GM12801 (cell line): ENCODE results near the gene SMIM36.

Experiments used
- CTCF ChIP-seq: IDR thresholded peaks from one replicate; pipeline ENCODE4 v1.5.1; 2011; ENCODE audit warnings: control low read depth; ENCODE audit not compliant: insufficient read length; ENCODE audit errors: extremely low read depth

The SMIM36 gene

GRCh38 chr17:55402374-55402773 is 108.9 kb downstream of the SMIM36 start:
- no peak for TF ChIP-seq CTCF
